ENCODE measurements around the gene CACNA1G. TPM values are rescaled to one million over a fixed set of nuclear protein-coding genes. Genes with fewer than 3 reads are reported as not detected.

CACNA1G gene
- total RNA-seq, 1 experiment from 2014 or later, result 13.0 TPM

GRCh38 chr17:50545311-50545710, 15.2 kb upstream of the CACNA1G start:
- in situ Hi-C loops (cut with HindIII; ENCODE audit: low sequenced_read_pairs), result no loop called here
- DNase-seq (ENCODE audit: low spot score), result no peak

GRCh38 chr17:50546701-50547034, 13.8 kb upstream of the CACNA1G start:
- DNase-seq (ENCODE audit: low spot score), result no peak
- in situ Hi-C loops (cut with HindIII; ENCODE audit: low sequenced_read_pairs), result no loop called here

GRCh38 chr17:50547035-50547735, 13.3 kb upstream of the CACNA1G start, which contains the start of gene SPATA20:
TSS of gene SPATA20 (plus strand) at chr17:50547174. CDS start at chr17:50547209, 35 bp downstream.
- in situ Hi-C loops (cut with HindIII; ENCODE audit: low sequenced_read_pairs), result no loop called here
- DNase-seq (ENCODE audit: low spot score), result peak; percentile 93

- in situ Hi-C loops (cut with HindIII; ENCODE audit: low sequenced_read_pairs), result no loop called here
- no peak for DNase-seq (ENCODE audit: low spot score)
These were observed 12.8 kb upstream of the CACNA1G start for GRCh38 chr17:50547736-50548083.

GRCh38 chr17:50548831-50549230, 11.7 kb upstream of the CACNA1G start:
- in situ Hi-C loops (cut with HindIII; ENCODE audit: low sequenced_read_pairs), result no loop called here
- DNase-seq (ENCODE audit: low spot score), result no peak

GRCh38 chr17:50549256-50549941, 11.1 kb upstream of the CACNA1G start:
- in situ Hi-C loops (cut with HindIII; ENCODE audit: low sequenced_read_pairs), result no loop called here

GRCh38 chr17:50549969-50550368, 10.5 kb upstream of the CACNA1G start:
- DNase-seq (ENCODE audit: low spot score), result no peak
- in situ Hi-C loops (cut with HindIII; ENCODE audit: low sequenced_read_pairs), result no loop called here

More at GRCh38 chr17:50549256-50549941, 11.1 kb upstream of the CACNA1G start:
- no peak for DNase-seq (ENCODE audit: low spot score)

- peak; percentile 95 for DNase-seq (ENCODE audit: low spot score)
- in situ Hi-C loops (cut with HindIII; ENCODE audit: low sequenced_read_pairs), result no loop called here
These were observed 9.7 kb upstream of the CACNA1G start for GRCh38 chr17:50550661-50551432.

GRCh38 chr17:50551433-50551815, 9.1 kb upstream of the CACNA1G start:
- in situ Hi-C loops (cut with HindIII; ENCODE audit: low sequenced_read_pairs), result no loop called here

GRCh38 chr17:50551884-50552283, 8.6 kb upstream of the CACNA1G start:
- DNase-seq (ENCODE audit: low spot score), result no peak
- in situ Hi-C loops (cut with HindIII; ENCODE audit: low sequenced_read_pairs), result no loop called here

More at GRCh38 chr17:50551433-50551815, 9.1 kb upstream of the CACNA1G start:
- no peak for DNase-seq (ENCODE audit: low spot score)

GRCh38 chr17:50554201-50554600, 6.3 kb upstream of the CACNA1G start:
- DNase-seq (ENCODE audit: low spot score), result no peak
- in situ Hi-C loops (cut with HindIII; ENCODE audit: low sequenced_read_pairs), result no loop called here

- peak; percentile 100 for DNase-seq (ENCODE audit: low spot score)
- in situ Hi-C loops (cut with HindIII; ENCODE audit: low sequenced_read_pairs), result no loop called here
These were observed 3.7 kb upstream of the CACNA1G start for GRCh38 chr17:50556803-50557202.

GRCh38 chr17:50557630-50558029, 2.9 kb upstream of the CACNA1G start:
- no peak for DNase-seq (ENCODE audit: low spot score)
- in situ Hi-C loops (cut with HindIII; ENCODE audit: low sequenced_read_pairs), result no loop called here

- DNase-seq (ENCODE audit: low spot score), result no peak
- in situ Hi-C loops (cut with HindIII; ENCODE audit: low sequenced_read_pairs), result no loop called here
These were observed 2.4 kb upstream of the CACNA1G start for GRCh38 chr17:50558091-50558490.

GRCh38 chr17:50558581-50558940, 2.0 kb upstream of the CACNA1G start:
- in situ Hi-C loops (cut with HindIII; ENCODE audit: low sequenced_read_pairs), result no loop called here
- no peak for DNase-seq (ENCODE audit: low spot score)

GRCh38 chr17:50558941-50559614, 1.4 kb upstream of the CACNA1G start:
- no peak for DNase-seq (ENCODE audit: low spot score)
- in situ Hi-C loops (cut with HindIII; ENCODE audit: low sequenced_read_pairs), result no loop called here

GRCh38 chr17:50559674-50560184, 786 bp upstream of the CACNA1G start:
- DNase-seq (ENCODE audit: low spot score), result peak; percentile 61
- in situ Hi-C loops (cut with HindIII; ENCODE audit: low sequenced_read_pairs), result loop anchor here (5.0 kb wide), 1 partner anchor 78 kb away; no protein-coding TSS in a partner anchor

GRCh38 chr17:50560931-50561745, 623 bp downstream of the CACNA1G start:
- no peak for DNase-seq (ENCODE audit: low spot score)
- in situ Hi-C loops (cut with HindIII; ENCODE audit: low sequenced_read_pairs), result loop anchor here (5.0 kb wide), 1 partner anchor 76 kb away; no protein-coding TSS in a partner anchor
